Renal cortical epithelial cell (primary cell): ENCODE results near the gene ZNF20. TPM values are rescaled to one million over a fixed set of nuclear protein-coding genes. Genes with fewer than 3 reads are reported as not detected.

Experiments
- DNase-seq: peaks from one replicate; pipeline ENCODE4 v3.0.0-alpha.2; 2011; ENCODE audit warnings: low read depth
- total RNA-seq: library from RNA; depleted of rRNA; stranded (reverse); fragments of >200 nt; gene quantifications from 2 replicates; pipeline ENCODE4 v1.2.3, GENCODE V29; 2014

ZNF20 gene
- 8.2 and 16.3 TPM in 2 replicates for total RNA-seq

- peak; percentile 87 for DNase-seq
These were observed at the start of gene ZNF20 for GRCh38 chr19:12139885-12140544. ZNF20 (minus strand) TSS chr19:12140350; CDS start chr19:12140182, 168 bp downstream.

- DNase-seq = peak; percentile 4
These were observed 47.5 kb upstream of the ZNF20 start for GRCh38 chr19:12187625-12188024.

- no peak for DNase-seq
These were observed 40.2 kb upstream of the ZNF20 start for GRCh38 chr19:12180377-12180776.

- DNase-seq = no peak
These were observed 26.5 kb upstream of the ZNF20 start for GRCh38 chr19:12166626-12167025.

GRCh38 chr19:12163826-12164225 is 23.7 kb upstream of the ZNF20 start:
- DNase-seq = peak; percentile 16

GRCh38 chr19:12162882-12163806 is 23.0 kb upstream of the ZNF20 start, which contains the start of gene ZNF136:
ZNF136 (plus strand) TSS chr19:12163096; CDS start chr19:12163204, 108 bp downstream.
- DNase-seq = peak; percentile 93

GRCh38 chr19:12162513-12162881 is 22.3 kb upstream of the ZNF20 start:
- DNase-seq = no peak

GRCh38 chr19:12159773-12160414 is 19.7 kb upstream of the ZNF20 start:
- DNase-seq = no peak

- DNase-seq = peak; percentile 74
These were observed 16.3 kb upstream of the ZNF20 start, which contains the start of gene ZNF625 for GRCh38 chr19:12156223-12157058. ZNF625 (minus strand) TSS chr19:12156734; CDS start chr19:12156558, 176 bp downstream.

- no peak for DNase-seq
These were observed 15.2 kb upstream of the ZNF20 start for GRCh38 chr19:12155324-12155860.

GRCh38 chr19:12145348-12145747 is 5.2 kb upstream of the ZNF20 start:
- DNase-seq = no peak

- DNase-seq = no peak
These were observed 1.2 kb upstream of the ZNF20 start for GRCh38 chr19:12141405-12141736.

GRCh38 chr19:12140545-12141404 is 625 bp upstream of the ZNF20 start:
- DNase-seq = peak; percentile 69

GRCh38 chr19:12139269-12139668 is 881 bp downstream of the ZNF20 start:
- DNase-seq = no peak

GRCh38 chr19:12137221-12137940 is 2.8 kb downstream of the ZNF20 start:
- DNase-seq = no peak

- DNase-seq = no peak
These were observed 7.1 kb downstream of the ZNF20 start for GRCh38 chr19:12133069-12133468.

- no peak for DNase-seq
These were observed 13.4 kb downstream of the ZNF20 start for GRCh38 chr19:12126707-12127106.

- DNase-seq = no peak
These were observed 22.8 kb downstream of the ZNF20 start for GRCh38 chr19:12117201-12117970.

GRCh38 chr19:12113121-12113520 is 27.0 kb downstream of the ZNF20 start:
- DNase-seq = no peak
